GM20431 (cell line): ENCODE measurements around the gene NKAIN2.

Source experiments
- in situ Hi-C: fragments of 300-500 bp; cut with MseI, MboI; formaldehyde crosslinking; loops from one replicate; pipeline ENCODE4 v1.15.0; 2020; ENCODE audit warnings: low sequenced_read_pairs; ENCODE audit not compliant: unreplicated experiment

NKAIN2 gene

GRCh38 chr6:124822721-124823120 lies 1019.1 kb downstream of the NKAIN2 start:
- in situ Hi-C loops: no loop called here

- in situ Hi-C loops: no loop called here
Observed at GRCh38 chr6:124823240-124824111, 1019.8 kb downstream of the NKAIN2 start.

GRCh38 chr6:124825564-124825963 lies 1021.9 kb downstream of the NKAIN2 start:
- in situ Hi-C loops: no loop called here

DNA sequence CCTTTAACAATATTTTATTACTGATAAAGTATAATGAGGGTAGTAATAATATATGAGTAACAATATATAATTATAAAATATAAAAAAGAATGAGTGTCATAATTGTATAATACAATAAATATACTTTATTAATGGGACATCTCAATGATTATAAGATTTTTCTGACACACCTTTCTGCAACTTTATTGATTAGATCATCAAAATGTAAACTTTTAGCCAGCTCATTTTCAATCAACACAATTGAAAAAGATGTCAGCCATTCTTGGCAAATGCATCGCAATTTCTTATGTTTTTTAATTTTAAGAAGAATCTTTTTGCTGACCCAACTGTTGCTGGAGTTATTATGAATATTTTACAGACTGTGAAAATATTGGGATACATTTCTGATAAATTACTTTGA lies 1026.2 kb downstream of the NKAIN2 start:
- in situ Hi-C loops: no loop called here

DNA sequence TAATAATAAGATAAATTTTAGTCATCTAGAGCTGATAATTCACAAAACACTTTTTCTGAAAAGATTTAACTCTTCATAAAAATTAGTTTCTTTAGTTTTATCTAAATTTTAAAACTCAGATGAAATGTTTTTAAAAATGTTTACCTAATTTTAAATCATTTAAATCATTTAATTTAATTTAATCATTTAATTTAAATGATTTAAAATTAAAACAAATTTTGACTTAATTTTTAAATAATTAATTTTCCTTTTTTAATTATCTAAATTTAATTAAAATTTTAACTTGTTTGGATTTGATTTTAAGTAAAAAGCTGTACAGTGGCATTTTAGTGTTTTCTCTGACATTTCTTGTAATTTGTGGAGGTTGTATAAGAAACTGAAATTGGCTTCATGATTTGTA lies 1026.8 kb downstream of the NKAIN2 start:
- in situ Hi-C loops: no loop called here

- in situ Hi-C loops: no loop called here
Observed at GRCh38 chr6:124854338-124854922, 1050.8 kb downstream of the NKAIN2 start.

DNA sequence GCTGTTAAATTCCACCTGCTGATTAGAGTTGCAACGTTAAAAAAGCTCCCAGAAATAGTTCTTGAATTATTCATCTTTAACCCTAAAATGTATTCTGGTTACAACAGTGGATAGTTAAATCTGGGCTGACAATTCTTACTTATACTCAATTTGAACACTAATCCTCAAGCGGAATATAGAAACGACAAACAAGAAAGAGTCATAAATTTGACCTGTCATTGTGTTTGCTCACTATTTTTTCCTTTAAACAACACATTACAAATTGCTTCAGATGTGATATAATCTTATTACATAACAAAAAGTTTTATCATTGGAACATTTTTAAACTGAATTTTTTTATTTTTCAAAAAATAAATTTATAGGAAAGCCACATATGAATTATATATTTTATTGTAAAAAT lies 1054.1 kb downstream of the NKAIN2 start:
- in situ Hi-C loops: no loop called here

- in situ Hi-C loops: no loop called here
Observed at GRCh38 chr6:124858564-124858963, 1054.9 kb downstream of the NKAIN2 start.

DNA sequence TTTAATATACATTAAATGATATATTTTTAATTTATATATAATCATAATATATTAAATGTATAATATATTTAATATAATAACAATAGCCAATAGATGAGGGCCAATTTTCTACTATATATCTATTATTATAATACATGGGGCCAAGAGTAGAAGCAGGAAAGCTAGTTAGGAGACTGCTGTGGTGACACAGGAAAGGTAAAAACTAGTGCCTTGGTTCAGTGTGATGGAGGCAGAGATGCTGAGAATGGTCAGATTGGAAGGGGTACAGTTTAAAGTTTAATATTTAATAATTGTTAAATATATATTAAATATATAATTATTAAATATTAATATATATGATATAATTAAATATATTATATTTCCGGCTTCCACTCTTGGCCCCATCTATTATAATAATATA lies 1055.7 kb downstream of the NKAIN2 start:
- in situ Hi-C loops: no loop called here

DNA sequence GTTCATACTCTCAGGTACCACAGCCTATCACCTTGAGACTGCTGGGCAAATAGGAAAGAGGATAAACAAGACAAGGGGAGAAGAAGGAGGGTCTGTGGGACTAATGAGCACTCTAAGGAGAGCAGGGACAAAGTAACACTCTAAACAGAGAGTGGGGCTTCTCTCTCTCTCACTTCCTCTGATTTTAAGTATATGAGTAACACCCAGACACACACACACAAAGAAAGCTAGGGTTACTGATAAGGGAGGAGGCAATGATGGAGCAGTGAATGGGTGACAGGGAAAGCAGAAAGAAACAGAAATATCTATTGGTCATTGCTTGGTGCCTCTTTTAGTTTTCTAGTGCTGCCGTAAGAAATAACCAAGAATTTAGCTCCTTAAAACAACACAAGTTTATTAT lies 1062.4 kb downstream of the NKAIN2 start:
- in situ Hi-C loops: no loop called here

DNA sequence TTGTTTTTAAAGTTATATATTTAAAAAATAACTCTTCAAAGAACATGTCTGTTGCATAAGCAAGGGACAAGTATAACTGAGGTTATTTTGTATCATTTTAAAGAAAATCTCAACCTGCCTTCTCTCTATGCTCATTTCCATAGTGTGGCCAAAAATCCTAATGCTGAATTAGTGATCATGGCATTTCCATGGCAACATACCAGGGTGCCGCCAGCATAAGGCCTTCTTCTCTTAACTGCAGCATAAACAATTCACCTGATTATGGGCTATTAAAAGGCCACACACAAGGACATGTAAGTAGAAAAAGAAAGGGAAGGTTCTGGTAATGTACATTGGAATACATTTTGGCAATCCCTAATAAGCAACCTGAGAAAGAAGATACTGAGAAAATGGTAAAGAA lies 1063.5 kb downstream of the NKAIN2 start:
- in situ Hi-C loops: no loop called here

GRCh38 chr6:124868481-124868880 lies 1064.8 kb downstream of the NKAIN2 start:
- in situ Hi-C loops: no loop called here

DNA sequence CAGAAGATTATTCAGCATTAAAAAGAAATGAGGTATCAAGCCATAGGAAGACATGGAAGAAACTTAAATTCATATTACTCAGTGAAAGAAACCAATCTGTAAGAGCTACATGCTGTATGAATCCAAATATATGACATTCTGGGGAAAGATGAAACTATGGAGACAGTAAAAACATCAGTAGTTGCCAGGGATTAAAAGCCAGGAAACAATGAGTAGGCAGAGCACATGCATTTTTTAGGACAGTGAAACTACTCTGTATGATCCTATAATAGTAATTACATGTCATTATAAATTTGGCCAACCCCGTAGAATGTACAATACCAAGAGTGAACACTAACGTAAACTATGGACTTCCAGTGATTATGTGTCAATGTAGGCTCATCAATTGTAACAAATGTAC lies 1065.8 kb downstream of the NKAIN2 start:
- in situ Hi-C loops: no loop called here

- in situ Hi-C loops: loop anchor here (5.0 kb wide), 1 partner anchor 241 kb away; no protein-coding TSS in a partner anchor
Observed at GRCh38 chr6:124870611-124871459, 1067.2 kb downstream of the NKAIN2 start.

DNA sequence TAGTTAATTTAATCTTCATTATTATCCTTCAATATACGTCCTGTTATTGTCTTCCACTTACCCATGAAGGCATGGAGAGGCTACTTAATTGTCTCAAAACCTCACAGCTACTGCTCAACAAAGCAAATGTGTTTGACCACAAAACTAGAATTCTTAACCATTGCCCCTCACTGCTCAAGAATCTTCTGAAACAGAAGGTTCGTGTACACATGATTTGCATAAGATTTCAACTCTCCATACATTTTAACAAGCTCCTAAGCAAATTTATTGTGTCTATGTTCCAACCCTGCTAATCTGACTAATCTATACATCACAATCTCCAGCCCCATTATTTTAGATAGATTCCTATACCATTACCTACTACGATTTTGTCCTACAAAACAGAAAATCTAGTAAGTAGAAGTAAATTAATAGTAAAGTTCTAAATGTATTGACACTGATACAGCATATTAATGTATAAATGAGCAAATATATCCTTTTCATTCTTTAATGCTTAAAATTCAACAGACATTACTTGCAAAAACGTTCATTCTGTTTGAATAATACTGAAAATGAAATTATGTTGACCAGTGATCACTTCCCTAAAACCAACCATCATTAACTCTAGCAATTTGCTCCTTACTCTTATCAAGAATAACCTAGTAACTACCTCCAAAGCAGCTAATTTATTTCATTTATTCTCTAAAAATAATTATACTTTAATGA lies 1068.8 kb downstream of the NKAIN2 start:
- in situ Hi-C loops: loop anchor here (5.0 kb wide), 1 partner anchor 240 kb away; no protein-coding TSS in a partner anchor

- in situ Hi-C loops: loop anchor here (5.0 kb wide), 1 partner anchor 239 kb away; no protein-coding TSS in a partner anchor
Observed at GRCh38 chr6:124873066-124873410, 1069.4 kb downstream of the NKAIN2 start.
